ENCODE results near the gene CRTC3.
"Not testable (repeated sequence)": the region's sequence is repeated elsewhere in the genome, so short reads cannot be mapped to it uniquely, and the experiment has no call there.

CRTC3 gene

DNA sequence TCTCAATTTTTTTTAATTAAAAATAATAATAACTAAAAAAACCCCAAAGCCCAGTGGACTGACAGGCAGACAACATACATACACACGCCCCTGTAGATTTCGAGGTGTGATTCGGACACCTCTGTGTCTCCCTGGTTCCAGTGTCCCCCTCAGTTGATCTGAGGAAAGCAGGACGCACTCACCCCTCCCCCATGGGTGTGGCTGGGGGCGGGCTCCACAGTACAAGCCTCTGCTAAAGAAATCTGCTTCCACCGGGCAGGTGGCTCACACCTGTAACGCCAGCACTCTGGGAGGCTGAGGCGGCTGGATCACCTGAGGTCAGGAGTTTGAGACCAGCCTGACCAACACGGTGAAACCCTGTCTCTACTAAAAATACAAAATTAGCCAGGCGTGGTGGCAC, 153.6 kb downstream of the CRTC3 start:
- DNase-seq: no peak

DNA sequence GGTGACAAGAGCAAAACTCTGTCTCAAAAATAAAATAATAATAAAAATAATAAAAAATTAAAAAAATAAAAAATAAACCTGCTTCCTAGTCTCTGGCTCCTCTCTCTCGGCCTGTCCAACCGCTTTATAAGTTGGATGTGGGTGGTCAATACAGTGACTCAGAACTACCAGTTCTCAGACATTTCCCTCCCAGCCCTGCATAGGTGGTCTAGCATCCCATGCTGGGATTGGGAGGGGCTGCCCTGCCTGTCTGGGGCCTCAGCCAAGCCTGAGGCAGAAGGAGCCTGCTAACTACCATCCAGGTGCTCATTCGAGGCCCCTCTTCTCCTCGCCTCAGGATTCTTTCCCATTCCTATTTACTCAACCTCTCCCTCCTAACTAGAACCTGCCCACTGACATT, 154.2 kb downstream of the CRTC3 start:
- DNase-seq: no peak

GRCh38 chr15:90684281-90684680, 154.6 kb downstream of the CRTC3 start:
- DNase-seq: no peak

DNA sequence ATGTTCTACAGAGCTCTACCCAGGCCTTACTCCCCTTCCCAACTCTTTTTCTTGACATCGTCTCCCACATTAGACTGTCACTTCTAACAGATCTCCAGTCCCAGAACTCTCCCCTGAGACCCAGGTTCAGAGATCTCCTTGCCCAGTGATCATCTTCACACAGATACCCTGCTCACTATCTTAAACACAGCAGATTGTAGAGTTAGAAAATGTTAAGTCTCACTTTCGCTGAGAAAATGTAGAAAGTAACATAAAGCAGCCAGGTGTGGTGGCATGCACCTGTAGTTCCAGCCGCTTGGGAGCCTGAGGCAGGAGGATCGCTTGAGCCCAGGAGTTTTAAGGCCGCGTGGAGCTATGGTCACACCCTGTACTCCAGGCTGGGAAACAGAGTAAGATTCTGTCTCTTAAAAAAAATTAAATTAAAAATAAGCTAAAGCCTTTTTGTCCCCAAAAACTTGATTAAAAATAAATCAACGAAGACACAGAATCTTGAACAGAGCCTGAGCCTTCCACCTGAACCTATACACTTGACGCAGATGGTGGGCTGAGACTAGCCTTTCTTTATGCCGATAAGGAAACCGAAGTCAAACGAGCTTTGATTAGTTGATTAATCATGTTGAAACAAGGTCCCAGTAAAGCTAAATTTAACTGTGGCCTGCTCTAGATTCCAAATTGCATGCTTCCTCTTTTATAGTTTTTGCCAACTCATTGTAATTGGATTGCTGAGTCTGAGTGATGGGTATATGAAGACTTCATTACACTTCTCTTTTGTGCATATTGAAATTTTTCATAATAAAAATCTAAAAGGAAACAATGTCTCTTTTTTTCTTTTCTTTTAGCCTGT, 156.1 kb downstream of the CRTC3 start:
- no peak for DNase-seq

DNA sequence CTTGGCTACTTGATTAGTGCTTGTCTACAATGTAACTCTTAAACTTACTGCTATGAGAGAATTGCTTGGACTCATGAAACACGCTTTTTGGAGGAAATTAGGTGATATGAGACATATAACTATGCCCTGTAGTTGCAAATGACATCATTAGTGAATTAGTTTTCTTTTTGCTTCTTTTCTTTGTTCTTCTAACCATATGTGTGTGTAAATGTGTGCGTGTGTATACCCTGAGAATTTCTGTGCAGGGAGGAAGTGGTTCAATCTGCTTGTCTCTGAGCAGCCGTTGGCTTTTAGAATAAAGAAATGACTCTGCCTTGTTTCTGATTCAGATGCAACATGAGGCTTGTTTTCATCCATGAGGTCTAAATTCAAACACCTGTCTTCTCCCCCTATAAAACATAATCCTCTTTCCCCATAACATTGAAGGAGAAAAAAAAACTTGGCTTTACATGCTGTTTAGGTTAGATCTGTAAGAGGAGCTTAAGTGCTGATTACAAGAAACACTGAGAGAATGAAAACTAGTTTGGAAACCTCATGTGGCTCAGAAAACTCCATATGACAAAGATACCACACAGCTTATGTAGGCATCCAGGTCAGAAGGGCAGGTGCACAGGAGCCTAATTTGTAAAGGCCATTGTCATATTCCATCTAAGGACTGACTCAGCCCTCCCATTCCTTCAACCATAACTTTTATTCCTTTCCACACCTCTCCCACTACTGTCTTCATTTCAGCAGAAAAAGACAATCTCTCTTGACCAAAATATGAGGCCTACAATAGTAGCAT, 156.9 kb downstream of the CRTC3 start:
- DNase-seq: no peak

DNA sequence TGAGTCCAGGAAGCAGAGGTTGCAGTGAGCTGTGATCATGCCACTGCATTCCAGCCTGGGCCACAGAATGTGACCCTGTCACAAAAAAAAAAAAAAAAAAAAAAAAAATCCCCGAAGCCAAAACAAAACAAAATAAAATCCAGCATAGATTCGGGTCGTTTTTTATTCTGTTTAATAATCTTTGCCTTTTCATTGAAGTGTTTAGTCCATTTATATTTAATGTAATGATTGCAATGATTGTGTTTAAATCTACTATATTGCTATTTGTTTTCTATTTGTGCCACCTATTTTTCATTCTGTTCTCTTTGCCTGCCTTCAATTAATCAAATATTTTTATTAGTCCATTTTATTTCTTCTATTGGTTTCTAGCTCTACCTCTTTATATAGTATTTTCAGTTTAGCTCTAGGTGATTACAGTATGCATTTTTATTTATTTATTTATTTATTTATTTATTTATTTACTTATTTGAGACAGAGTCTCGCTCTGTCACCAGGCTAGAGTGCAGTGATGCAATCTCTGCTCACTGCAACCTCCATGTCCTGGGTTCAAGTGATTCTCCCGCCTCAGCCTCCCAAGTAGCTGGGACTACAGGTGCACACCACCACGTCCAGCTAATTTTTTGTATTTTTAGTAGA, 159.7 kb downstream of the CRTC3 start:
- not testable (repeated sequence) for DNase-seq

GRCh38 chr15:90690585-90690984, 160.9 kb downstream of the CRTC3 start:
- DNase-seq: no peak

GRCh38 chr15:90691369-90691768, 161.6 kb downstream of the CRTC3 start:
- DNase-seq: no peak

DNA sequence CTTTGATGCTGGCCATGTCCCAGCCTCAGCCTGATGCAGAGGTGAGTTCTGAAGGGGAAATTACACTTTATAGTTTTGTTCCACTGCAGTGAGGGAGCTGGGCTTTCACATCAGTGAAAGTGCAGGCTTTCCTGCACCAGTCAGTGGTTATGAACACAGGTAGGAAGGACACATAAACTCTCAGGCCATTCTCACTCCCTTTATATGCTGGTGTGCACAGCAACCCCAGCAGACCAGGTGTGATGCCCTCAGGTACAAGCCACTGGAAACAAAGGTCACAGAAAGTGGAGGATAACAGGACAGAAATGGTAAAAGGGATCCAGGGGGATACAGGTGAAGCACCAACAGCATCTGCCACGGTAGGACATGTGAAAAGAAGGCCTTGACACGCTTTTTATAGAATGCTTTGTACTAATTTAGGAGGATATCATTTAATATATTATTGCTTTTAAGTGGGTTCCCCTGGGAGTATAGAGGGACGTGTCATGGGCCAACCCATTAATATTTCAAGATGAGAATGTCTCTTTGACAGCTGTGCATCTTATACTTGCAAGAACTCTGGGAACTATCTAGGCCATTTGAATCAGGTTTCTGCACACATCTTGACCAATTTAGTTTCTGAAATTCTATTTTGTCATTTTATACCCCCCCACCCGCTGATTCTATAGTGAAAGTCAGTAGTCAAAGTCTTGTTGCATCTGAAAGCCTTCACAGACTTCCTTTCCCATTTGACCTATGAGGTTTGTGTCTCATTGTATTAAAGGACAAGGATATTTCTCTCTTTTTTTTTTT, 162.5 kb downstream of the CRTC3 start:
- no peak for DNase-seq

All from NCI-H1048 (cell line).